Measurements from ENCODE around the gene WDR62. TPM values are rescaled to one million over a fixed set of nuclear protein-coding genes. Genes with fewer than 3 reads are reported as not detected.
"Not testable (repeated sequence)": the region's sequence is repeated elsewhere in the genome, so short reads cannot be mapped to it uniquely, and the experiment has no call there.

The WDR62 gene
- total and polyA plus RNA-seq, 10 of the 15 experiments (the other 5 are each of a cell fraction or from before 2014, with no cell fraction given) = 0.08 to 20.6 (median 10.9) TPM

- TF ChIP-seq ZNF687 (IDR thresholded peaks at IDR 0.05) (no peak), RBBP5 (conservative IDR thresholded peaks at IDR 0.05) (no peak)
Observed at GRCh38 chr19:36128392-36128736, 73.7 kb downstream of the WDR62 start (continued).

DNA sequence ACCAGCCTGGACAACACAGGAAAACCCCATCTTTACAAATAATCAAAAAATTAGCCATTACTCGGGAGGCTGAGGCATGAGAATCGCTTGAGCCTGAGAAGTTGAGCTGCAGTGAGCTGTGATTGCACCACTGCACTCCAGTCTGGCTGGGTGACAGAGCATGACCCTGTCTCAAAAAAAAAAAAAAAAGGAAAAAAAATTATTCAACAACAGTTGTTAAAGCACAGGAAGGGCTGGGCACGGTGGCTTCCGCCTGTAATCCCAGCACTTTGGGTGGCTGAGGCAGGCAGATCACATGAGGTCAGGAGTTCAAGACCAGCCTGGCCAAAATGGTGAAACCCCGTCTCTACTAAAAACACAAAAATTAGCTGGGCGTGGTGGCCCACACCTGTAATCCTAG is 76.5 kb downstream of the WDR62 start:
- H3K79me2 ChIP-seq (ENCODE audit: control insufficient read depth, insufficient read depth, low read length); H2AFZ ChIP-seq (ENCODE audit: control insufficient read depth, low read depth, low read length); H3K27ac ChIP-seq (ENCODE audit: control insufficient read depth, insufficient read depth); intact Hi-C loops (cut with micrococcal nuclease; ENCODE audit: unreplicated experiment); H3K4me3 ChIP-seq; POLR2A ChIA-PET; FAIRE-seq; H3K27me3 ChIP-seq (replicated peaks in 1 of 2; ENCODE audit: control insufficient read depth in 2 of 2, insufficient read depth in 2 of 2, low read length in 1 of 2); ATAC-seq; H3K4me2 ChIP-seq (ENCODE audit: control insufficient read depth, insufficient read depth); H3K4me1 ChIP-seq (ENCODE audit: control insufficient read depth, insufficient read depth, low read length); H3K9me3 ChIP-seq (replicated peaks; ENCODE audit: control insufficient read depth, insufficient read depth, low read length); DNase-seq (ENCODE audit: low read depth, low spot score); H3K36me3 ChIP-seq (ENCODE audit: control insufficient read depth in 2 of 2, insufficient read depth in 2 of 2, low read length in 1 of 2); BruUV-seq (replicated peaks); H4K20me1 ChIP-seq (ENCODE audit: control insufficient read depth, insufficient read depth); H3K9ac ChIP-seq (ENCODE audit: control insufficient read depth, insufficient read depth, low read length): not testable (repeated sequence)
- in situ Hi-C loops (cut with MboI) = loop anchor here (10.0 kb wide), 1 partner anchor 1464 kb away; the partner anchor contains the start of genes ZNF540 and ZNF571
- SMC1A ChIA-PET (ENCODE audit: uncharacterized antibody, unreplicated experiment) = interaction anchor here (0.8 to 5.9 kb wide), 3 partner anchors 12 to 38 kb away, joined by 3 to 38 read pairs (median 3); partner anchors contain the start of gene COX7A1
- CTCF ChIA-PET = interaction anchor here (0.8 to 1.1 kb wide), 2 partner anchors 37 to 38 kb away, joined by 3 read pairs; no protein-coding TSS in a partner anchor
- 15% methylated on average over 6 of the region's 6 CpGs for WGBS (ENCODE audit: insufficient coverage, insufficient replicate concordance, low lambda C conversion rate, missing lambda C conversion rate)
- RAD21 ChIA-PET (ENCODE audit: unreplicated experiment) = interaction anchor here (0.9 to 6.9 kb wide), 2 partner anchors 37 to 83 kb away, joined by 3 to 69 read pairs; partner anchors contain the start of gene ZNF565

DNA sequence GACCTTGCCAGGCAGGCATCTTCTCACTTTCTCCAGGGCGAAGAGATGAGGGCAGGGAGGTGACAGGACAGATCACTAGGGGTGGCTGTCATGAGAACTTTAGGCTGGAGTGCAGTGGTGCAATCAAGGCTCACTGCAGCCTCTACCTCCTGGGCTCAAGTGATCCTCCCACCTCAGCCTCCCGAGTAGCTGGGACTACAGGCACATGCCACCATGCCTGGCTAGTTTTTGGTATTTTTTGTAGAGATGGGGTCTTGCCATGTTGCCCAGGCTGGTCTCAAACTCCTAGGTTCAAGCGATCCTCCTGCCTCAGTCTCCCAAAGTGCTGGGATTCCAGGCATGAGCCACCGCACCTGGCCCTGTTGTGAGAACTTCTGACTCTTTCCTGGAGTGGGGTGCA is 80.2 kb downstream of the WDR62 start:
- H3K4me2 ChIP-seq (ENCODE audit: control insufficient read depth, insufficient read depth); FAIRE-seq; H3K4me3 ChIP-seq; H4K20me1 ChIP-seq (ENCODE audit: control insufficient read depth, insufficient read depth); H3K9me3 ChIP-seq (replicated peaks; ENCODE audit: control insufficient read depth, insufficient read depth, low read length); H3K27me3 ChIP-seq (replicated peaks in 1 of 2; ENCODE audit: control insufficient read depth in 2 of 2, insufficient read depth in 2 of 2, low read length in 1 of 2); ATAC-seq; H2AFZ ChIP-seq (ENCODE audit: control insufficient read depth, low read depth, low read length); intact Hi-C loops (cut with micrococcal nuclease; ENCODE audit: unreplicated experiment); H3K4me1 ChIP-seq (ENCODE audit: control insufficient read depth, insufficient read depth, low read length); H3K79me2 ChIP-seq (ENCODE audit: control insufficient read depth, insufficient read depth, low read length); H3K9ac ChIP-seq (ENCODE audit: control insufficient read depth, insufficient read depth, low read length); DNase-seq (ENCODE audit: low read depth, low spot score); H3K27ac ChIP-seq (ENCODE audit: control insufficient read depth, insufficient read depth); RAD21 ChIA-PET (ENCODE audit: unreplicated experiment); POLR2A ChIA-PET; H3K36me3 ChIP-seq (ENCODE audit: control insufficient read depth in 2 of 2, insufficient read depth in 2 of 2, low read length in 1 of 2); SMC1A ChIA-PET (ENCODE audit: uncharacterized antibody, unreplicated experiment); BruUV-seq (replicated peaks): not testable (repeated sequence)
- in situ Hi-C loops (cut with MboI) = loop anchor here (10.0 kb wide), 1 partner anchor 1460 kb away; the partner anchor contains the start of genes ZNF540 and ZNF571
- CTCF ChIA-PET = interaction anchor here (1.3 to 6.3 kb wide), 2 partner anchors 7 to 9 kb away, joined by 4 to 37 read pairs; no protein-coding TSS in a partner anchor
- 69% methylated on average over 4 of the region's 4 CpGs for WGBS (ENCODE audit: insufficient coverage, insufficient replicate concordance, low lambda C conversion rate, missing lambda C conversion rate)
